Measurements from ENCODE around the gene SLC4A7. TPM values are rescaled to one million over a fixed set of nuclear protein-coding genes. Genes with fewer than 3 reads are reported as not detected.
"Not testable (repeated sequence)": the region's sequence is repeated elsewhere in the genome, so short reads cannot be mapped to it uniquely, and the experiment has no call there.

The SLC4A7 gene
- total RNA-seq, 5 donors from 2014 or later (not counting 1 experiment from before 2014, with no cell fraction given), result 47.4 to 66.4 (median 55.5) TPM

DNA sequence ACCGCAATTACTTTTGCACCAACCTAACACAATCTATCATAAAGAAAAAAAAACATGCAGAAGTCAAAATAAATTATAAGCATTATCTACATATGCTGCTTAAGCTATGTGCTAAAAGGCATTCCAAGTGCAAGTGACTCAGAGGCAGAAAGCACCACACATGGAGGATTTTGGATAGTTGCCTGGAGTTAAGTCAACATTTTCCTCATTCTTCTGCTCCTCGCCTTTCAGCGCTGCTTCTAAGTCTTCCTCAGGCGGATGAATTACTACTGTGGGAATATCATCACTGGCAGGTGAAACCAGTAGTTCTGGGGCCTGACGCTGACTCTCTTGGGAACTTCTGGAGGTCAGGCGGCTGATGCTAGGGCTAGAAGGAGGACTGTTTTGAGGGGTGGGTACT lies 53.1 kb downstream of the SLC4A7 start:
- WGBS (ENCODE audit: insufficient coverage), result 96% methylated on average over 4 of the region's 6 CpGs
- ChIA-PET POLR2A (interaction anchor here in 1 of 2 donors (0.7 kb wide), 1 partner anchor 32 kb away, joined by 4 read pairs; no protein-coding TSS in a partner anchor), CTCF (no interaction called here)
- no peak overlapping the region for H3K4me3 Mint-ChIP-seq
- Histone ChIP-seq H3K27me3 (replicated peaks in 1 of 2; ENCODE audit: control insufficient read depth in 2 of 2, extremely low read depth in 1 of 2, insufficient read depth in 2 of 2, low read length in 1 of 2) (no peaks in the 10 kb centered on the region), H3K9me3 (no peaks in the 10 kb centered on the region), H3K4me3 (ENCODE audit: control insufficient read depth in 1 of 2, extremely low read depth in 1 of 2, low read length in 1 of 2) (no peak overlapping the region), H3K27ac (ENCODE audit: low read length) (no peak overlapping the region), H3K4me1 (ENCODE audit: control insufficient read depth in 1 of 2, extremely low read depth in 1 of 2, insufficient read depth in 2 of 2, low read length in 2 of 2) (no peaks in the 10 kb centered on the region), H3K36me3 (ENCODE audit: control insufficient read depth in 2 of 2, extremely low read depth in 1 of 2, insufficient read depth in 1 of 2, low read length in 1 of 2) (peaks cover 7 to 49% of the 10 kb centered on the region in 2 donors)
- no peak overlapping the region for H3K27ac Mint-ChIP-seq
- H3K4me1 Mint-ChIP-seq, result peaks cover 2 to 8% (median 2%) of the 10 kb centered on the region in 3 donors
- H3K27me3 Mint-ChIP-seq, result no peaks in the 10 kb centered on the region
- peaks cover 58% of the 10 kb centered on the region for H3K36me3 Mint-ChIP-seq
- ATAC-seq (replicated peaks in 1 of 4), result no peak
- DNase-seq, result no peak
- H3K9me3 Mint-ChIP-seq, result no peaks in the 10 kb centered on the region

DNA sequence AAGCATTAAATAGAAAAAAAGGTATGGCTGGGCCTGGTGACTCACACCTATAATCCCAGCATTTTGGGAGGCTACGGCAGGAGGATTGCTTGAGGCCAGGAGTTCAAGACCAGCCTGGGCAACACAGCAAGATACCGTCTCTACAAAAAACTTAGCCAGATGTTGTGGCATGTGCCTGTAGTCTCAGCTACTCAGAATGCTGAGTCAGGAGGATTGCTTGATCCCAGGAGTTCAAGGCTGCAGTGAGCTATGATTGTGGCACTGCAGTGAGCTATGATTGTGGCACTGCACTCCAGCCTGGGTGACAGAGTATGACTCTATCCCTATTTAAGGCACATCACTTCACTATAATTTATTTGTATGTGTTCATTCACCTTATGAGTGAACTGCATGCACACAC lies 54.3 kb downstream of the SLC4A7 start:
- Histone ChIP-seq H3K27me3 (replicated peaks in 1 of 2; ENCODE audit: control insufficient read depth in 2 of 2, extremely low read depth in 1 of 2, insufficient read depth in 2 of 2, low read length in 1 of 2) (no peaks in the 10 kb centered on the region), H3K27ac (ENCODE audit: low read length) (no peak overlapping the region), H3K4me1 (ENCODE audit: control insufficient read depth in 1 of 2, extremely low read depth in 1 of 2, insufficient read depth in 2 of 2, low read length in 2 of 2) (no peaks in the 10 kb centered on the region), H3K4me3 (ENCODE audit: control insufficient read depth in 1 of 2, extremely low read depth in 1 of 2, low read length in 1 of 2) (no peak overlapping the region), H3K9me3 (no peaks in the 10 kb centered on the region), H3K36me3 (ENCODE audit: control insufficient read depth in 2 of 2, extremely low read depth in 1 of 2, insufficient read depth in 1 of 2, low read length in 1 of 2) (peaks cover 7 to 39% of the 10 kb centered on the region in 2 donors)
- Mint-ChIP-seq H3K4me3 (no peak overlapping the region), H3K36me3 (peaks cover 47% of the 10 kb centered on the region), H3K4me1 (peaks cover 2 to 8% (median 2%) of the 10 kb centered on the region in 3 donors), H3K27me3 (no peaks in the 10 kb centered on the region), H3K9me3 (no peaks in the 10 kb centered on the region), H3K27ac (no peak overlapping the region)
- no peak for DNase-seq
- ChIA-PET POLR2A (interaction anchor here in 1 of 2 donors (0.7 kb wide), 1 partner anchor 65 kb away, joined by 8 read pairs; no protein-coding TSS in a partner anchor), CTCF (no interaction called here)
- no peak for ATAC-seq (replicated peaks in 1 of 4)
- no CpG with 5 or more reads among the region's 2 CpGs for WGBS (ENCODE audit: insufficient coverage)

DNA sequence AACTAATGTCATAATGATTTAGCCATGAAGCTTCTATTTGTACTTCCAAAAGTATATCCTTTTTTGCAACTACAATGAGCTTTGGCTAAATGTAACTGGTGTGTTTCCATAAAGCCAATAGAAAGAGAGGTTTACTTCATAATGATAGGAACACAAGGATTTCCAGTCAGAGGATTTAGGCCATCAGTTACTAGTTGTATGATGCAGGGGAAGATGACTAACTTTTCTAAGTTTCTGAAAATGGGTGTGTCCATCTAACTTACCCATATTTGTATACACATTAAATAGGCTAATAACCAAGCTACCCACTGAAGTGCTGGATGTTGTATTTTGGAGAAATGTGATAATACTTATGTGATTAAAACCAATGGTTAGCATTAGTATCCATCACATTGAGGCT lies 55.7 kb downstream of the SLC4A7 start:
- peaks cover 7 to 34% of the 10 kb centered on the region in 2 donors for H3K36me3 ChIP-seq (ENCODE audit: control insufficient read depth in 2 of 2, extremely low read depth in 1 of 2, insufficient read depth in 1 of 2, low read length in 1 of 2)
- Mint-ChIP-seq H3K27me3 (no peaks in the 10 kb centered on the region), H3K36me3 (peaks cover 47% of the 10 kb centered on the region), H3K4me3 (no peak overlapping the region), H3K4me1 (peaks cover 2 to 8% (median 2%) of the 10 kb centered on the region in 3 donors), H3K9me3 (no peaks in the 10 kb centered on the region), H3K27ac (no peak overlapping the region)
- ChIA-PET POLR2A (no interaction called here), CTCF (interaction anchor here in 1 of 2 donors (1.7 kb wide), 1 partner anchor 21 kb away, joined by 5 read pairs; no protein-coding TSS in a partner anchor)
- no peaks in the 10 kb centered on the region for H3K9me3 ChIP-seq
- ATAC-seq (replicated peaks in 1 of 4) (no peak), DNase-seq (no peak)
- H3K4me1 ChIP-seq (ENCODE audit: control insufficient read depth in 1 of 2, extremely low read depth in 1 of 2, insufficient read depth in 2 of 2, low read length in 2 of 2), result no peaks in the 10 kb centered on the region
- no peak overlapping the region for H3K4me3 ChIP-seq (ENCODE audit: control insufficient read depth in 1 of 2, extremely low read depth in 1 of 2, low read length in 1 of 2)
- H3K27me3 ChIP-seq (replicated peaks in 1 of 2; ENCODE audit: control insufficient read depth in 2 of 2, extremely low read depth in 1 of 2, insufficient read depth in 2 of 2, low read length in 1 of 2), result no peaks in the 10 kb centered on the region
- H3K27ac ChIP-seq (ENCODE audit: low read length), result no peak overlapping the region

DNA sequence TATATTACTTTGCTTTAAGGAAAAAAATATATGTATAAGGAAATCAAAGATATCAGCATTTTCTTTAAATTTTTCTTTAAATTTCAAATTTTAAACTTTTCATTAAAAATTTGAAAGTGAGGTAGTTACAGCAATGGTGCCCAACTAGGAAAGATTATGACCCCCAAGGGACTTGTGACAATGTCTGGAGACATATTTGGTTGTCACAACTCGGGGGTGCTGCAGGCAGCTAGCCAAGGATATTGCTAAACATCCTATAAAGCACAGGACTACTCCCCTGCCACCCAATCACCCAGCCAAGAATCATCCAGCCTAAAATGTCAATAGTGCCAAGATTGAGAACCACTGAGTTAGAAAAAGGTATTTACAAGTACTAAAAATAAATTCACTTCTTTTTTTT lies 57.3 kb downstream of the SLC4A7 start:
- H3K4me3 ChIP-seq (ENCODE audit: control insufficient read depth in 1 of 2, extremely low read depth in 1 of 2, low read length in 1 of 2), result no peak overlapping the region
- H3K27ac Mint-ChIP-seq, result no peak overlapping the region
- no peak for DNase-seq
- POLR2A ChIA-PET, result no interaction called here
- H3K9me3 Mint-ChIP-seq, result no peaks in the 10 kb centered on the region
- no peaks in the 10 kb centered on the region for H3K4me1 ChIP-seq (ENCODE audit: control insufficient read depth in 1 of 2, extremely low read depth in 1 of 2, insufficient read depth in 2 of 2, low read length in 2 of 2)
- H3K36me3 ChIP-seq (ENCODE audit: control insufficient read depth in 2 of 2, extremely low read depth in 1 of 2, insufficient read depth in 1 of 2, low read length in 1 of 2), result peaks cover 7 to 39% of the 10 kb centered on the region in 2 donors
- H3K4me1 Mint-ChIP-seq, result peaks cover 0 to 4% (median 2%) of the 10 kb centered on the region in 3 donors
- H3K27ac ChIP-seq (ENCODE audit: low read length), result no peak overlapping the region
- no peaks in the 10 kb centered on the region for H3K27me3 Mint-ChIP-seq
- no peaks in the 10 kb centered on the region for H3K27me3 ChIP-seq (replicated peaks in 1 of 2; ENCODE audit: control insufficient read depth in 2 of 2, extremely low read depth in 1 of 2, insufficient read depth in 2 of 2, low read length in 1 of 2)
- WGBS (ENCODE audit: insufficient coverage), result no CpG with 5 or more reads among the region's 1 CpG
- no peak for ATAC-seq (replicated peaks in 1 of 4)
- H3K36me3 Mint-ChIP-seq, result peaks cover 37% of the 10 kb centered on the region
- no peaks in the 10 kb centered on the region for H3K9me3 ChIP-seq
- CTCF ChIA-PET, result no interaction called here
- no peak overlapping the region for H3K4me3 Mint-ChIP-seq

DNA sequence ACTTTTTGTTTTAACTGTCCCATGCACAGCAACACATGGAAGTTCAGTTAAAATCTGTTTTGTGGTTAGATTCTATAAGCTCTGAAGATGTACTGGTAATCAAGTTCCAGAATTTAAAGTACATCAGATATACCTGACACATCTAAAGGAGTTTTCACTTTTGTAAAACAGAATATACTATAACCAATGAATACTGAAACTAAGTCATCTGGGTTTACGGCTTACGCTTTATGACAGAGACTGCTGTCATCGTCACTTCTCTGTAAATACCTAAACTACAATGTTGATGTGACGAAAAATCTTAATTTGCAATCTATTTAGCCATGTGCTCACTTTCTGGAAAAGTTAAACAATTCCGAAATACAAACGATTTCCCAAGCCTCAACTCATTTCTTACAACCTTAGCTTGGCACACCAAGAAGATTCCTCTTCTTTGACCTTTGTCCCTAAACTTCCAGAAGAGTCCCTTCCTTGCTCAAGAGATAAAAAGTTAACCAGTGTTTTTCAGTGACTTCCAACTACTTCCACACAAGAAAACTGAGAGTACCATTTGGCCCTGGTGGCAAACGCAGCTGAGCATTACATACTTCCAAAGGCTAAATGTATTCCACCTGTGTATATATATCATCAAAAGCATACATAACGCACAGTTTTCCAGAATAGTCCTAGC lies 58.2 kb downstream of the SLC4A7 start:
- DNase-seq (no peak), ATAC-seq (replicated peaks in 1 of 4) (no peak)
- H3K36me3 Mint-ChIP-seq, result peaks cover 31% of the 10 kb centered on the region
- no peak overlapping the region for H3K4me3 ChIP-seq (ENCODE audit: control insufficient read depth in 1 of 2, extremely low read depth in 1 of 2, low read length in 1 of 2)
- no peaks in the 10 kb centered on the region for H3K27me3 Mint-ChIP-seq
- no peak overlapping the region for H3K4me3 Mint-ChIP-seq
- 95% methylated on average over 6 of the region's 8 CpGs for WGBS (ENCODE audit: insufficient coverage)
- no peaks in the 10 kb centered on the region for H3K9me3 Mint-ChIP-seq
- ChIA-PET POLR2A (interaction anchor here in 1 of 2 donors (0.7 kb wide), 1 partner anchor 98 kb away, joined by 10 read pairs; no protein-coding TSS in a partner anchor), CTCF (interaction anchor here in 1 of 2 donors (1.2 kb wide), 1 partner anchor 51 kb away, joined by 6 read pairs; no protein-coding TSS in a partner anchor)
- peaks cover 0 to 4% (median 2%) of the 10 kb centered on the region in 3 donors for H3K4me1 Mint-ChIP-seq
- H3K36me3 ChIP-seq (ENCODE audit: control insufficient read depth in 2 of 2, extremely low read depth in 1 of 2, insufficient read depth in 1 of 2, low read length in 1 of 2), result peaks cover 12 to 37% of the 10 kb centered on the region in 2 donors
- no peaks in the 10 kb centered on the region for H3K27me3 ChIP-seq (replicated peaks in 1 of 2; ENCODE audit: control insufficient read depth in 2 of 2, extremely low read depth in 1 of 2, insufficient read depth in 2 of 2, low read length in 1 of 2)
- no peak overlapping the region for H3K27ac ChIP-seq (ENCODE audit: low read length)
- no peak overlapping the region for H3K27ac Mint-ChIP-seq
- no peaks in the 10 kb centered on the region for H3K9me3 ChIP-seq
- no peaks in the 10 kb centered on the region for H3K4me1 ChIP-seq (ENCODE audit: control insufficient read depth in 1 of 2, extremely low read depth in 1 of 2, insufficient read depth in 2 of 2, low read length in 2 of 2)

DNA sequence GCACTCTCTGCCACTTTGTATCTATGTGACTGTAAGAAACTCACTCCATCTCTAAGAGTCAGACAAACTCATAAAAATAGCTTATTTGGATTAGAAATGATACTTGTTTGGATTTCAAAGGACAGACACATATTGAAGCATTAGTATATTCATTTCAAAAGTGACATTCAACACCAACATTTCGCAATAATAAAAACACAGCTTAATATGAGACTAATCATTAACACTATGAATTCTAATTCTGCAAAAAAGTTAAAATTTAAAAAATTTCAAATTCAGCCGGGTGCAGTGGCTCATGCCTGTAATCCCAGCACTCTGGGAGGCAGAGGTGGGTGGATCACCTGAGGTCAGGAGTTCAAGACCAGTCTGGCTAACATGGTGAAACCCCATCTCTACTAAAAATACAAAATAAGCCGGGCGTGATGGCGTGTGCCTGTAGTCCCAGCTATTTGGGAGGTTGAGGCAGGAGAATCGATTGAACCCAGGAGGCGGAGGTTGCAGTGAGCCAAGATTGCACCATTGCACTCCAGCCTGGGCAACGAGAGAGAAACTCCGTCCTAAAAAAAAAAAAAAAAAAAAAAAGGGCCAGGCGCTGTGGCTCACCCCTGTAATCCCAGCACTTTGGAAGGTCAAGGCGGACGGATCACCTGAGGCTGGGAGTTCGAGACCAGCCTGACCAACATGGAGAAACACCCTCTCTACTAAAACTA lies 59.2 kb downstream of the SLC4A7 start:
- H3K4me3 ChIP-seq (ENCODE audit: control insufficient read depth in 1 of 2, extremely low read depth in 1 of 2, low read length in 1 of 2); H3K27me3 Mint-ChIP-seq; H3K4me1 Mint-ChIP-seq; H3K27me3 ChIP-seq (replicated peaks in 1 of 2; ENCODE audit: control insufficient read depth in 2 of 2, extremely low read depth in 1 of 2, insufficient read depth in 2 of 2, low read length in 1 of 2); H3K9me3 Mint-ChIP-seq; H3K4me3 Mint-ChIP-seq; H3K27ac ChIP-seq (ENCODE audit: low read length); H3K9me3 ChIP-seq; H3K4me1 ChIP-seq (ENCODE audit: control insufficient read depth in 1 of 2, extremely low read depth in 1 of 2, insufficient read depth in 2 of 2, low read length in 2 of 2); POLR2A ChIA-PET; ATAC-seq (replicated peaks in 1 of 4); DNase-seq; H3K27ac Mint-ChIP-seq: not testable (repeated sequence)
- CTCF ChIA-PET, result interaction anchor here in 1 of 2 donors (0.6 to 1.2 kb wide), 2 partner anchors 50 to 1787 kb away, joined by 6 read pairs; no protein-coding TSS in a partner anchor
- peaks cover 6 to 39% of the 10 kb centered on the region in 2 donors for H3K36me3 ChIP-seq (ENCODE audit: control insufficient read depth in 2 of 2, extremely low read depth in 1 of 2, insufficient read depth in 1 of 2, low read length in 1 of 2)
- peaks cover 35% of the 10 kb centered on the region for H3K36me3 Mint-ChIP-seq
- WGBS (ENCODE audit: insufficient coverage), result 93% methylated on average over 3 of the region's 13 CpGs

All from T-cell (primary cell).